GM23248 (cell line): ENCODE measurements around the gene GCNT1. TPM values are rescaled to one million over a fixed set of nuclear protein-coding genes. Genes with fewer than 3 reads are reported as not detected.
A peak's percentile ranks its signal among the peaks of the same experiment; 100 is the strongest.

Experiments
- DNase-seq: peaks from one replicate; pipeline ENCODE4 v3.0.0-alpha.2; 2015
- H2AFZ ChIP-seq: fragments of 200-600 bp; sonication (generic); 2 replicates; pipeline ENCODE4 v1.6.1; 2016; ENCODE audit warnings: antibody characterized with exemption
- H3F3A ChIP-seq: fragments of 200-600 bp; sonication (generic); 2 replicates; pipeline ENCODE4 v1.6.1; 2016; ENCODE audit warnings: mild to moderate bottlenecking, antibody characterized with exemption, mixed run types; ENCODE audit not compliant: insufficient read depth
- H3K27ac ChIP-seq: fragments of 200-600 bp; sonication (generic); 2 replicates; pipeline ENCODE4 v1.5.1; 2016; ENCODE audit warnings: mild to moderate bottlenecking
- H3K27me3 ChIP-seq: fragments of 200-600 bp; sonication (generic); replicated peaks from 2 replicates; pipeline ENCODE4 v1.6.1; 2016; ENCODE audit warnings: mild to moderate bottlenecking; ENCODE audit not compliant: insufficient read depth
- H3K36me3 ChIP-seq: fragments of 200-600 bp; sonication (generic); 2 replicates; pipeline ENCODE4 v1.6.1; 2016; ENCODE audit warnings: low read depth, mild to moderate bottlenecking
- H3K4me1 ChIP-seq: fragments of 200-600 bp; sonication (generic); 2 replicates; pipeline ENCODE4 v1.6.1; 2016; ENCODE audit warnings: mild to moderate bottlenecking; ENCODE audit not compliant: insufficient read depth
- H3K4me2 ChIP-seq: fragments of 200-600 bp; sonication (generic); one replicate; pipeline ENCODE4 v1.6.1; 2016; ENCODE audit warnings: mild to moderate bottlenecking; ENCODE audit not compliant: unreplicated experiment
- H3K4me3 ChIP-seq: fragments of 200-600 bp; sonication (generic); 2 replicates; pipeline ENCODE4 v1.5.1; 2016; ENCODE audit warnings: mild to moderate bottlenecking
- H3K79me2 ChIP-seq: fragments of 200-600 bp; sonication (generic); 2 replicates; pipeline ENCODE4 v1.6.1; 2016; ENCODE audit warnings: mild to moderate bottlenecking; ENCODE audit not compliant: insufficient read depth
- H3K9ac ChIP-seq: fragments of 200-600 bp; sonication (generic); 2 replicates; pipeline ENCODE4 v1.6.1; 2016; ENCODE audit warnings: mild to moderate bottlenecking
- H3K9me2 ChIP-seq: fragments of 200-600 bp; sonication (generic); 2 replicates; pipeline ENCODE4 v1.6.1; 2016; ENCODE audit warnings: mixed run types, mild to moderate bottlenecking, moderate library complexity; ENCODE audit not compliant: insufficient read depth
- H3K9me3 ChIP-seq: fragments of 200-600 bp; sonication (generic); one replicate; pipeline ENCODE4 v1.6.1; 2017; ENCODE audit warnings: low read depth
- H4K20me1 ChIP-seq: fragments of 200-600 bp; sonication (generic); 2 replicates; pipeline ENCODE4 v1.6.0; 2016; ENCODE audit not compliant: insufficient read depth
- EZH2 ChIP-seq: fragments of 200-600 bp; sonication (generic); IDR thresholded peaks from 2 replicates; pipeline ENCODE4 v1.6.1; 2018; ENCODE audit warnings: antibody characterized with exemption, mild to moderate bottlenecking; ENCODE audit not compliant: insufficient read depth, poor library complexity, severe bottlenecking
- EZH2phosphoT487 ChIP-seq: fragments of 200-600 bp; sonication (generic); IDR thresholded peaks from 2 replicates; pipeline ENCODE4 v1.6.1; 2018; ENCODE audit warnings: antibody characterized with exemption, moderate library complexity, mild to moderate bottlenecking, low read depth; ENCODE audit not compliant: insufficient read depth
- WGBS, 2 experiments: methylation state at CpG; one replicate each; pipeline ENCODE4 v1.1.6; 2015 to 2017; ENCODE audit warnings: low lambda C conversion rate in 2 of 2, low coverage in 1 of 2; ENCODE audit errors: missing lambda C conversion rate in 2 of 2; 5-methylcytosine and 5-hydroxymethylcytosine counted together
- in situ Hi-C: fragments of 300-500 bp; cut with MboI; formaldehyde crosslinking; loops from 2 replicates; pipeline ENCODE4 v1.15.0; 2020
- polyA plus RNA-seq: library from polyadenylated mRNA; unstranded; fragments of >200 nt; fragmentation: Nextera tagmentation; extraction: Ambion mirVana; gene quantifications from 2 replicates; pipeline ENCODE4 v1.2.1, GENCODE V29; 2016
- total RNA-seq: library from RNA; depleted of rRNA; stranded (reverse); fragments of >200 nt; shearing (Covaris generic); gene quantifications from 2 replicates; pipeline ENCODE4 v1.2.3, GENCODE V29; 2014

Gene GCNT1
- total and polyA plus RNA-seq, 2 experiments from 2014 or later = 8.5 to 15.2 TPM

GRCh38 chr9:76454311-76454710 lies 4.7 kb upstream of the GCNT1 start:
- no peak for DNase-seq
- whole genome bisulfite sequencing, 2 experiments = 61 to 64% methylated on average over 4 of the region's 4 CpGs
- in situ Hi-C loops = no loop called here

GRCh38 chr9:76456202-76456926 lies 2.6 kb upstream of the GCNT1 start:
- Histone ChIP-seq H3K9me2 (no peaks in the 10 kb centered on the region), H3K9me3 (no peaks in the 10 kb centered on the region), H2AFZ (no peak overlapping the region), H3K4me2 (peak overlapping the region; percentile 19), H3K27me3 (no peaks in the 10 kb centered on the region), H3K4me3 (no peak overlapping the region), H3K4me1 (peaks cover 39% of the 10 kb centered on the region), H3K9ac (no peak overlapping the region), H3K79me2 (peaks cover 10% of the 10 kb centered on the region), H3K27ac (no peak overlapping the region), H3F3A (peaks cover 32% of the 10 kb centered on the region), H4K20me1 (no peaks in the 10 kb centered on the region), H3K36me3 (0 out of 2 replicates have a peak, but pooled peaks cover under 1% of the 10 kb centered on the region)
- in situ Hi-C loops = no loop called here
- peak; percentile 23 for DNase-seq
- 83 to 90% methylated on average over 4 of the region's 4 CpGs for WGBS, 2 experiments
- TF ChIP-seq EZH2 (no peak), EZH2phosphoT487 (no peak)

More at GRCh38 chr9:76454311-76454710, 4.7 kb upstream of the GCNT1 start:
- Histone ChIP-seq H3K4me2 (peak overlapping the region; percentile 69), H4K20me1 (no peaks in the 10 kb centered on the region), H3K9me2 (no peaks in the 10 kb centered on the region), H3K4me3 (no peak overlapping the region), H3K27ac (peak overlapping the region; percentile 49; the same call in 1 of the 2 replicates), H3K79me2 (no peaks in the 10 kb centered on the region), H3K4me1 (peaks cover 44% of the 10 kb centered on the region), H3K9ac (no peak overlapping the region), H3K36me3 (no peaks in the 10 kb centered on the region), H3F3A (peaks cover 37% of the 10 kb centered on the region), H3K27me3 (no peaks in the 10 kb centered on the region), H3K9me3 (no peaks in the 10 kb centered on the region), H2AFZ (no peak overlapping the region)
- TF ChIP-seq EZH2 (no peak), EZH2phosphoT487 (no peak)

GRCh38 chr9:76459694-76460635 lies 983 bp downstream of the GCNT1 start:
- H3K27me3 ChIP-seq = no peaks in the 10 kb centered on the region

GRCh38 chr9:76462126-76462525 lies 3.1 kb downstream of the GCNT1 start:
- in situ Hi-C loops = no loop called here
- no peaks in the 10 kb centered on the region for H3K9me3 ChIP-seq
- TF ChIP-seq EZH2 (no peak), EZH2phosphoT487 (no peak)
- H3K9me2 ChIP-seq = no peaks in the 10 kb centered on the region
- H3K4me1 ChIP-seq = peaks cover 9% of the 10 kb centered on the region; the same call in 1 of the 2 replicates
- no peak overlapping the region for H2AFZ ChIP-seq
- H3K9ac ChIP-seq = no peak overlapping the region
- H3K27ac ChIP-seq = no peak overlapping the region
- peaks cover 67% of the 10 kb centered on the region for H3K79me2 ChIP-seq
- H4K20me1 ChIP-seq = no peaks in the 10 kb centered on the region; the same call in 1 of the 2 replicates
- no peaks in the 10 kb centered on the region for H3K27me3 ChIP-seq
- DNase-seq = no peak
- H3K4me3 ChIP-seq = no peak overlapping the region
- H3F3A ChIP-seq = peaks cover 11% of the 10 kb centered on the region
- 75 to 77% methylated on average over 1 of the region's 1 CpG for WGBS, 2 experiments
- H3K36me3 ChIP-seq = peaks cover 7% of the 10 kb centered on the region; the same call in 1 of the 2 replicates
- no peak overlapping the region for H3K4me2 ChIP-seq

More at GRCh38 chr9:76459694-76460635, 983 bp downstream of the GCNT1 start:
- peaks cover 46% of the 10 kb centered on the region for H3K79me2 ChIP-seq
- peak overlapping the region; percentile 85 for H2AFZ ChIP-seq
- peak overlapping the region; percentile 32 for H3K27ac ChIP-seq
- peak; percentile 86 for DNase-seq
- H3K9me3 ChIP-seq = no peaks in the 10 kb centered on the region
- TF ChIP-seq EZH2 = no peak
- TF ChIP-seq EZH2phosphoT487 = no peak
- in situ Hi-C loops = no loop called here
- H3K4me1 ChIP-seq = peaks cover 18% of the 10 kb centered on the region; the same call in 1 of the 2 replicates
- no peaks in the 10 kb centered on the region for H4K20me1 ChIP-seq
- H3F3A ChIP-seq = peaks cover 23% of the 10 kb centered on the region
- 10 to 11% methylated on average over 32 of the region's 32 CpGs for WGBS, 2 experiments
- peaks cover 7% of the 10 kb centered on the region; the same call in 1 of the 2 replicates for H3K36me3 ChIP-seq
- H3K4me2 ChIP-seq = peak overlapping the region; percentile 95
- H3K9ac ChIP-seq = peak overlapping the region; percentile 85
- H3K4me3 ChIP-seq = peak overlapping the region; percentile 92
- H3K9me2 ChIP-seq = no peaks in the 10 kb centered on the region
